Measurements from ENCODE around the gene ADAMTS14. TPM values are rescaled to one million over a fixed set of nuclear protein-coding genes. Genes with fewer than 3 reads are reported as not detected.
"Not testable (repeated sequence)": the region's sequence is repeated elsewhere in the genome, so short reads cannot be mapped to it uniquely, and the experiment has no call there.

ADAMTS14 gene
- total RNA-seq, 1 donor from 2014 or later, result 0.10 TPM

DNA sequence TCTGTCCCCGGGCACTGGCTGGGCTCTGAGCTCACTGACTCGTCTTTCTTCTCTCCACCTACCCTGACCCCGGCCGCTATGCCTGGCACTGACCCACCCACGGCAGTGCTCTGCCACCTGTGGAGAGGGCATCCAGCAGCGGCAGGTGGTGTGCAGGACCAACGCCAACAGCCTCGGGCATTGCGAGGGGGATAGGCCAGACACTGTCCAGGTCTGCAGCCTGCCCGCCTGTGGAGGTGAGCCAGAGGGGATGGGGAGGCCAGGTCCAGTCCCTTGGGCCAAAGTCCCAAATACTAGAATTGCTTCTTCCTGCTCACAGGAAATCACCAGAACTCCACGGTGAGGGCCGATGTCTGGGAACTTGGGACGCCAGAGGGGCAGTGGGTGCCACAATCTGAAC, 85.5 kb downstream of the ADAMTS14 start:
- ATAC-seq (no peak), DNase-seq (no peak)
- intact Hi-C loops (cut with micrococcal nuclease), result loop anchor here (5.0 to 10.0 kb wide), 2 partner anchors 206 to 293 kb away; no protein-coding TSS in a partner anchor

DNA sequence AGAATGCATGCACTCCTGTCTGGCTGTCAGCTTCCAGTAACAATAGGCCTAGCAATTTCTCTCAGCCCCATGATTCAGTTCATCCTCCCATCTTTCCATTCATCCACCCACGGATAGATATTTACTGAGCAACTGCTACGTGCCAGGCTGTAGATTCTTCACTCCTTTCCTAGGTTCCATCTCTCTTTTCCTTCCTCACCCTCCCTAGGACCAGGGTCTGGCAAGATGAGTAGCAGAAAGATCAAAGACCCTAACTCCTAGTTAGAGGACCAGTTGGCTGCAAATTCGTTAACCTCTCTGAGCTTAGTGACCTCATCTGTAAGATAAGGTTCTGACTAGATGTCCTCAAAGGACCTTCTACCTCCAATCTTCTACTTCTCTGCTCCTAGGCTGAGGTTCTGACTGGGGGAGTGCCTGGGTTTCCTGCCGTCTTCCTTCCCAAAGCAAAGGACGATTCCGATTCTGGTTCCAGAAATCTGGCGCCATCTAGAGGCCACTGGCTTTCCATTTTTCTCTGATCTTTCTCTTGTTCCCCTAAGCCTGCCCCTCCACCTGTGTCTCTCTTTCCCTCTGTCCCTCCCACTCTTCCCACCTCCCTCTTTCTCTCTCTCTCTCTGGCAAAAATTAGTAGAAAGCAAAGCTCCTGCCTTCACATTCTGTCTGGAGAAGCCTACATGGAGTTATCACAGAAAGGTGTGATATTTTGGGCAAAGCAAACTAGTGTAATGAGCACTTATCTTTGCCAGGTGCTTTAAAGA, 86.6 kb downstream of the ADAMTS14 start:
- DNase-seq (peak; percentile 57), ATAC-seq (peak; percentile 70)
- intact Hi-C loops (cut with micrococcal nuclease), result loop anchor here (5.0 to 10.0 kb wide), 2 partner anchors 207 to 294 kb away; no protein-coding TSS in a partner anchor

DNA sequence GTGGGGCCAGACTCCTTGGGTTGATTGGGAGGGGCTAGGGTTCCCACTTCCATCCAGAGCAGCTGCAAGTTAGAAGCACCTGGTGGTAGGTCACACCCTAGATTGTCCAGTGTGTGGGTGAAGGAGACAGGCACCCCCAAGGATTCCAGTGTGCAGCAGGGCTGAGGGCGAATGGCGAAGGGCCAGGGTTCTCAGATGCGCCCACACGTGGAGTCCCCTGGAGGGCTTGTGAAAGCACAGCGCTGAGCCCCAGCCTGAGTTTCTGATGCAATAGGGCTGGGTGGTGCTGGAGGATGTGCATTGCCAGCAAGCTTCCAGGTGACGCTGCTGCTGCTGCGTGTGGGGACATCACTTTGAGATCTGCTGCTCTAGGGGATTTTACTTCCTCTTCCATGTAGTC, 87.5 kb downstream of the ADAMTS14 start:
- DNase-seq (no peak), ATAC-seq (peak; percentile 30)
- intact Hi-C loops (cut with micrococcal nuclease), result loop anchor here (5.0 to 10.0 kb wide), 2 partner anchors 207 to 295 kb away; no protein-coding TSS in a partner anchor

DNA sequence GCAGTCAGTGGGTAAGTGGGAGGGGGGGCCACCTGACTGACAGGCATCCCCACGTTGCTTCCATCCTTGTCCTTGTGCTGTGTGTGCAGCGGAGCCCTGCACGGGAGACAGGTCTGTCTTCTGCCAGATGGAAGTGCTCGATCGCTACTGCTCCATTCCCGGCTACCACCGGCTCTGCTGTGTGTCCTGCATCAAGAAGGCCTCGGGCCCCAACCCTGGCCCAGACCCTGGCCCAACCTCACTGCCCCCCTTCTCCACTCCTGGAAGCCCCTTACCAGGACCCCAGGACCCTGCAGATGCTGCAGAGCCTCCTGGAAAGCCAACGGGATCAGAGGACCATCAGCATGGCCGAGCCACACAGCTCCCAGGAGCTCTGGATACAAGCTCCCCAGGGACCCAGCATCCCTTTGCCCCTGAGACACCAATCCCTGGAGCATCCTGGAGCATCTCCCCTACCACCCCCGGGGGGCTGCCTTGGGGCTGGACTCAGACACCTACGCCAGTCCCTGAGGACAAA, 88.0 kb downstream of the ADAMTS14 start:
- intact Hi-C loops (cut with micrococcal nuclease), result no loop called here
- DNase-seq, result no peak

DNA sequence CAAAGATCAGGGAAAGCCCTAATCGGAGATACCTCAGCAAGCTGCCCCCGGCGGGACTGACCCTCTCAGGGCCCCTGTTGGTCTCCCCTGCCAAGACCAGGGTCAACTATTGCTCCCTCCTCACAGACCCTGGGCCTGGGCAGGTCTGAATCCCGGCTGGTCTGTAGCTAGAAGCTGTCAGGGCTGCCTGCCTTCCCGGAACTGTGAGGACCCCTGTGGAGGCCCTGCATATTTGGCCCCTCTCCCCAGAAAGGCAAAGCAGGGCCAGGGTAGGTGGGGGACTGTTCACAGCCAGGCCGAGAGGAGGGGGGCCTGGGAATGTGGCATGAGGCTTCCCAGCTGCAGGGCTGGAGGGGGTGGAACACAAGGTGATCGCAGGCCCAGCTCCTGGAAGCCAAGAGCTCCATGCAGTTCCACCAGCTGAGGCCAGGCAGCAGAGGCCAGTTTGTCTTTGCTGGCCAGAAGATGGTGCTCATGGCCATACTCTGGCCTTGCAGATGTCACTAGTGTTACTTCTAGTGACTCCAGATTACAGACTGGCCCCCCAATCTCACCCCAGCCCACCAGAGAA, 88.8 kb downstream of the ADAMTS14 start:
- intact Hi-C loops (cut with micrococcal nuclease), result no loop called here
- ATAC-seq, result peak; percentile 50
- DNase-seq, result no peak

More for the DNA sequence above, 88.0 kb downstream of the ADAMTS14 start:
- ATAC-seq, result no peak

DNA sequence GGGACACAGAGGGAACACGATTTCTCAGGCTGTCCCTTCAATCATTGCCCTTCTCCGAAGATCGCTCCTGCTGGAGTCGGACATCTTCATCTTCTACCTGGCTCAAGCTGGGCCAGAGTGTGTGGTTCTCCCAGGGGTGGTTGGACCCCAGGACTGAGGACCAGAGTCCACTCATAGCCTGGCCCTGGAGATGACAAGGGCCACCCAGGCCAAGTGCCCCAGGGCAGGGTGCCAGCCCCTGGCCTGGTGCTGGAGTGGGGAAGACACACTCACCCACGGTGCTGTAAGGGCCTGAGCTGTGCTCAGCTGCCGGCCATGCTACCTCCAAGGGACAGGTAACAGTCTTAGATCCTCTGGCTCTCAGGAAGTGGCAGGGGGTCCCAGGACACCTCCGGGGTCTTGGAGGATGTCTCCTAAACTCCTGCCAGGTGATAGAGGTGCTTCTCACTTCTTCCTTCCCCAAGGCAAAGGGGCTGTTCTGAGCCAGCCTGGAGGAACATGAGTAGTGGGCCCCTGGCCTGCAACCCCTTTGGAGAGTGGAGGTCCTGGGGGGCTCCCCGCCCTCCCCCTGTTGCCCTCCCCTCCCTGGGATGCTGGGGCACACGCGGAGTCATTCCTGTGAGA, 89.5 kb downstream of the ADAMTS14 start:
- intact Hi-C loops (cut with micrococcal nuclease), result no loop called here
- DNase-seq (no peak), ATAC-seq (no peak)

DNA sequence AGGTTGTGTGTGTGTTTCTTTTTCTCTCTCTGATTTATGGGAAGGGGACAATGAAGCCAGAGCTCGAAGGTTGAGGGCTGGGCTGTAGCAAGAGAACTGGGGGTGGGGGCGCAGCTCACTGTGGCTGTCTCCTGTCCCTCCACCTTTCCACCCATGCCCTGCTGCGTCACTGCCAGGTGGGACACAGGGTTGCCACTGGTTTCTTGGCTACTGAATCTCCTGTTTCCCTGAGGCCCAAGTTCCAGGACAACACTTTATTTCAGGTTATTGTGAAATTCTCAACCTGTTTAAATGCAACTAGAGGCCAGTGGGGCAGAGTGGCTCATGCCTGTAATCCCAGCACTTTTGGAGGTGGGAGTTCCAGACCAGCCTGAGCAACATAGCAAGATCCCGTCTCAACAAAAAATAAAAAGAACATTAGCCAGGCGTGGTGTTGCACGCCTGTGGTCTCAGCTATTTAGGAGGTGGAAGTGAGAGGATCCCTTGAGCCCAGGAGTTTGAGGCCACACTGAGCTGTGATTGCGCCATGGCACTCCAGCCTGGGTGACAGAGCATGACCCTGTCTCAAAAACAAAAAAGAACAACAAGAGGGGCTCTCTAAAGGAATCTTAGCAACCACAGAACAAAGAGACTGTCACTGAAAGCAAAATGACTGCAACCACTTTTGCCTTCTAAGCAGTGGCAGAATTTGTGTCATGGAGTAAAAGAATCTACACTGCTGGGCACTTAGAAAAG, 90.3 kb downstream of the ADAMTS14 start:
- DNase-seq (no peak), ATAC-seq (no peak)
- intact Hi-C loops (cut with micrococcal nuclease), result no loop called here

DNA sequence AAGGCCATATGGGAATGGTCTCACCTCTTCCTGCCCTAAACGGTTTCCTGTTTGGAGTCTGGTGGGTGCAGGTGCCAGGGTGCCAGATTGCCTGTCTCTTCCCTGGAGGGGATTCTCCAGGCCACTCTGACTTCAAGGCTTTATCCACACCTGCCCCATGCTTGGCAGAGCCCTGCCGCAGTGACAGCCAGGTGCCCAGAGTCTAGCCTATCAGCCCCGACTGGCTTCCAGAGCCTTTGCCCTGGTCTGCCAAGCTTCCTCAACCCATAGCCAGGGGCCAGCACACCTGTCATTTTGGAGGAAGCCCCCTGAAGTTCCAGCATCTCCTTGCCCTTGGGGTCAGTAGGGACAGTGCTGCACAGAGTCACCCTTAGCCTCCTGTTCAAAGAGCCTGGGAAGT, 91.3 kb downstream of the ADAMTS14 start:
- intact Hi-C loops (cut with micrococcal nuclease), result no loop called here
- no peak for ATAC-seq
- DNase-seq, result no peak

DNA sequence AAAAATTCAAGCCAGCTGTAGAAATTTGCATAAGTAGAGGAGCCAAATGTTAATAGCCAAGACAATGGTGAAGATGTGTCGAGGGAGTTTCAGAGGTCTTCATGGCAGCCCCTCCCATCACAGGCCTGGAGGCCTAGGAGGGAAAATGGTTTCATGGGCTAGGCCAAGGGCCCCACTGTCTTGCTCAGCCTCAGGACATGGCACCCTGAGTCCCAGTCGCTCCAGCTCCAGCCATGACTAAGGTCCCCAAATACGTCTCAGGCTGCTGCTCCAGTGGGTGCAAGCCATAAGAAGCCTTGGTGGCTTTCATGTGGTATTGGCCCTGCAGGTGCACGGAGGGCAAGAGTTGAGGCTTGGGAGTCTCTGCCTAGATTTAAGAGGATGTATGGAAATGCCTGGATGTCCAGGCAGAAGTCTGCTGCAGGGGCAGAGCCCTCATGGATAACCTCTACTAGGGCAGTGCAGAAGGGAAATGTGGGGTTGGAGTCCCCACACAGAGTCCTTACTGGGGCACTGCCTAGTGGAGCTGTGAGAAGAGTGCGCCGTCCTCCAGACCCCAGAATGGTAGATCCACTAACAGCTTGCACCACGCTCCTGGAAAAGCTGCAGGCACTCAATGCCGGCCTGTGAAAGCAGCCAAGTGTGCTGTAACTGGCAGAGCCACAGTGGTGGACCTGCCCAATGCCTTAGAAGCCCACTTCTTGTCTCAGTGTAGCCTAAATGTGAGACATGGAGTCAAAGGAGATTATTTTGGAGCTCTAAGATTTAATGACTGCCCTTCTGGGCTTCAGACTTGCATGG, 93.7 kb downstream of the ADAMTS14 start:
- DNase-seq (no peak), ATAC-seq (no peak)
- intact Hi-C loops (cut with micrococcal nuclease), result no loop called here

DNA sequence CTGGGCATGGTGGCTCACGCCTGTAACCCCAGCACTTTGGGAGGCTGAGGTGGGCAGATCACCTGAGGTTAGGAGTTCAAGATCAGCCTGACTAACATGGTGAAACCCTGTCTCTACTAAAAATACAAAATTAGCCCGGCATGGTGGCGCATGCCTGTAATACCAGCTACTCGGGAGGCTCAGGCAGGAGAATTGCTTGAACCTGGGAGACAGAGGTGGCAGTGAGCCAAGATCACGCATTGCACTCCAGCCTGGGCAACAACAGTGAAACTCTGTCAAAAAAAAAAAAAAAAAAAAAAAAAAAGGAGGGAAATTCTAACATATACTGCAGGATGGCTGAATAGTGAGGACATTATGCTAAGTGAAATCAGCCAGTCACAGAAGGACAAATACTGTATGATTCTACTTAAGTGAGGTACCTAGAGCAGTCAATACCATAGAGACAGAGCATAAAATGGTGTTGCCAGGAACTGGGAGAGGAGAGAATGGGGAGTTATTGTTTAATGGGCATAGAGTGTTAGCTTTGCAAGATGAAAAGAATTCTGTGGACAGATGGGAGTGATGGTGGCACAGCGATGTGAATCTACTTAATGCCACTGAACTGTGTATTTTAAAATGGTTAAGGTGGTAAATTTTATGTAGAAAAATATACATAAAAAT, 95.8 kb downstream of the ADAMTS14 start:
- ATAC-seq; DNase-seq; intact Hi-C loops (cut with micrococcal nuclease): not testable (repeated sequence)

DNA sequence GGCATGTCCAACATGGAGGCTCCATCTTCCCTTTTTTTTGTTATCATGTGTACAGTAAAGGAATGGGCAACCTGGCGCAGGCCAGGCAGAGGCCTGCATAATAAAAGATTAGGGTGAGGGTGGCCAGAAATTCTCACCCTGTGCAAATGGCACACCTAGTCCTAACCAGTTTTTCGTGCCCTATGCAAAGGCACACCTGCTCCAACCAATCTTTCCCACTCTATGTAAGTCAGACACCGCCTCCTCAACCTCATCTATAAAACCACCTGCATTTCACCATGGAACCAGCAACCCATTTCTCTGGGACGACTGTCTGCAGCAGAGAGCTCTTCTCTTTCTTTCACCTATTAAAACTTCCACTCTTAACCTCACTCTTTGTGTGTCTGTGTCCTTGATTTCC, 96.8 kb downstream of the ADAMTS14 start:
- intact Hi-C loops (cut with micrococcal nuclease), result no loop called here
- no peak for DNase-seq
- no peak for ATAC-seq

DNA sequence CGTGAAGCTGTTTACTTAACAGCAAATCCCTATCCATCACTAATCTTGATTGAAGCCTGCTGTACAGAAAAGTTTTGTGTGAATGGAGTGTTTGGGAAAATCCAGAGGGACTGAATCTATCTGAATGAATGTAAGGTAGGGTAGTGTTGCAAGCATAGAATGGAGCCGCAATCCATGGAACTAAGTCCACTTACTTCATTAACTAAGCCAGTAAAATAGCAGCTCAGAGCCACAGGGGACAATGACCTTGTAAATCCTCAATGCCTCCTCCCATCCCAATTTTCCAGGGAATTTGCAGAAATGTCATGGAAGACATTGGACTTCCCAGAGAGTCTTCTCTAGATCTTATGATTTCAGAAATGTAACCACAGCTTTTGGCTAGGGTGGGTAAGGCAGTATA, 97.7 kb downstream of the ADAMTS14 start:
- no peak for ATAC-seq
- intact Hi-C loops (cut with micrococcal nuclease), result no loop called here
- DNase-seq, result no peak

DNA sequence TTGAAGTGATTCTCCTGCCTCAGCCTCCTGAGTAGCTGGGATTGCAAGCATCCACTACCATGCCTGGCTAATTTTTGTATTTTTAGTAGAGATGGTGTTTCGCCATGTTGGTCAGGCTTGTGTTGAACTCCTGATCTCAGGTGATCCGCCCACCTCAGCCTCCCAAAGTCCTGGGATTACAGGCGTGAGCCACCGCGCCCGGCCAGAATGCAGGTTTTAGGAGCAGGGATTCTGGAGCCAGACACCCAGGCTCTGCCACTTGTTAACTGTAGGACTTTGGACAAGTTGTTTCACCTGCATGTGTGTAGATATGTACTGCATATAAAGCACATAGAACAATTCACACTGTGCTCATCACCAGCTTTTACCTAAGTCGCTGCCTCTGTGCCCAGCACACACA, 98.2 kb downstream of the ADAMTS14 start:
- intact Hi-C loops (cut with micrococcal nuclease); ATAC-seq; DNase-seq: not testable (repeated sequence)

DNA sequence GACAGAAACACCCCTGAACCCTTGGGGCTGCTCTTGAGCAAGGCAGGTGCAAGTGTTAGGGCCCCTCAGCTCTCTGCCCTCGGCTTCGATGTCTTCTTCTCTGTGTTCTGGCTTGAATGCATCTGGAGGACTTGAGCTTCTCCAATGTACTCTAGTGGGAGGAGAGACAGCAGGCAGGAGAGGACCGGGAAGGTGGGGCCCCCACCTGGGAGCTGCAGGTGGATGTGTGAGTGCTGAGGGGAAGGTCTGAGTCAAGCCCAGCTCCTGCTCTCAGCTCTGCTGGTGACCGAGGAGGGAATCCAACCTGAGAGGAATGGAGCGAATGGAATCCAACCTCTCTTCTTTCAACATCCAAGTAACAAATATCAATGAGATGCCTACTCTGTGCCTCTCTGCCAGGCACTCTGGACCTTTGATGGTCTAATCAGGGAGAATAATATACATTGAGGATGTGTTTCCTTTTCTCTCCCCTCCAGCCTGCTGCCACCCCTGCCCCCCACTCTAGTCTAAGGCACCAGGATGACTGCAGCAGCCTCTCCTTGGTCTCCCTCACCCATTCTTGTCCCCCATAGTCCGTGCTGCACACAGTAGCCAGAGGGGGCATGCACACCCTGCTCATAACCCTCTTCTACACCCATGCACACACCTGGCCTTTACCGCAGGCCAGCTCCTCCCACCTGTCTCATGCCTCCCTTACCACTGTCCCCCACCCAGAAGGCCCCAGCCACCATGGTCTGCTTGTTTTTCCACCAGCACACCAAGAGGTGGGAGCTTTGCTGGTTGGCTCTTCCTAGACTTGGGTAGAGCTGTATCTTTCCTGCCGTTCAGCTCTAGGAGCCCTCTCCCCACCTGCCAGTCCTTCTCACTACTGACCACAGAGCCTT, 99.2 kb downstream of the ADAMTS14 start:
- DNase-seq, result no peak
- ATAC-seq, result no peak
- intact Hi-C loops (cut with micrococcal nuclease), result no loop called here

DNA sequence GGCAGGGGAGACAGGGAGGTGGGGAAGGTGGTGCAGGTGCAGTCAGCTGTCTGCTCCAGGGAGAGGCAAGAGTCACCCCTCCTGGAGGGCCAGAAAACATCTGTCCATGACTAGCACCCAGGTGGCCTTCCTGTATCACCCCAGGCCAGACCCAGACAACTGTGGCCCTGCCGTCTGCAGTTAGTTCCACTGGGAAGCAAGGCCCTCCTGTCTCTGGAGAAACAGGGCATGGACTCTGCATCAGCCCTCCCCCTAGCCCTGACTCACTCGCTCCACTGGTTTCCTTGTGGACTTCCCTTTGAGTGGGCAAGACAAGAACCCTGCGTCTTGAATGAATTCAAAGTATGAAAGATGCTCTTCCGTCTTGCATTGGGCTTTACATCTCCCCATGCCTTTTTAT, 100.3 kb downstream of the ADAMTS14 start:
- DNase-seq (no peak), ATAC-seq (no peak)
- intact Hi-C loops (cut with micrococcal nuclease), result no loop called here

DNA sequence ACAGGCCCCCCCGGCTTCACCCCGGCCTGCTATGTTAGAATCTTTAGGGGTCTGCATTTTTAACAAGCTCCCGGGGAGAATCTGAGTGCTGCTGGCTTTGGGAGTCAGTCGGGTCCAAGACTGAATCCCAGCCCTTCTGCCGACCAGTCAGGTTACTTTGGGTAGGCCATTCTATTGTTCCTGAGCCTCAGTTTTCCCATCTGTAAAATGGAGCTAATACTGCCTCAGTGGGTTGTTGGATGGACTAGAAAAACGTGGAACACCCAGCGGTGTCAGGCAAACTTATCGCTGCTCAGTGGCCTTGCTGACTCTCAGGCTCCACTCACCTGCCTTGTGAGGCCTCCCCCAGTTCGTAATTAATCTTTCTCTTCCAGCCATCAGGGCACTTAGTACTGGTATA, 101.2 kb downstream of the ADAMTS14 start:
- no peak for DNase-seq
- ATAC-seq, result no peak

More for the DNA sequence above, 101.2 kb downstream of the ADAMTS14 start:
- intact Hi-C loops (cut with micrococcal nuclease), result no loop called here

Measured in left ventricle myocardium superior (tissue), 1 donor.